ENCODE results near the gene RAB11FIP4.

- TF ChIP-seq, protein P1, sequence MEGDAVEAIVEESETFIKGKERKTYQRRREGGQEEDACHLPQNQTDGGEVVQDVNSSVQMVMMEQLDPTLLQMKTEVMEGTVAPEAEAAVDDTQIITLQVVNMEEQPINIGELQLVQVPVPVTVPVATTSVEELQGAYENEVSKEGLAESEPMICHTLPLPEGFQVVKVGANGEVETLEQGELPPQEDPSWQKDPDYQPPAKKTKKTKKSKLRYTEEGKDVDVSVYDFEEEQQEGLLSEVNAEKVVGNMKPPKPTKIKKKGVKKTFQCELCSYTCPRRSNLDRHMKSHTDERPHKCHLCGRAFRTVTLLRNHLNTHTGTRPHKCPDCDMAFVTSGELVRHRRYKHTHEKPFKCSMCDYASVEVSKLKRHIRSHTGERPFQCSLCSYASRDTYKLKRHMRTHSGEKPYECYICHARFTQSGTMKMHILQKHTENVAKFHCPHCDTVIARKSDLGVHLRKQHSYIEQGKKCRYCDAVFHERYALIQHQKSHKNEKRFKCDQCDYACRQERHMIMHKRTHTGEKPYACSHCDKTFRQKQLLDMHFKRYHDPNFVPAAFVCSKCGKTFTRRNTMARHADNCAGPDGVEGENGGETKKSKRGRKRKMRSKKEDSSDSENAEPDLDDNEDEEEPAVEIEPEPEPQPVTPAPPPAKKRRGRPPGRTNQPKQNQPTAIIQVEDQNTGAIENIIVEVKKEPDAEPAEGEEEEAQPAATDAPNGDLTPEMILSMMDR (IDR thresholded peaks at IDR 0.05) = no peak
- TF ChIP-seq POLR2A (IDR thresholded peaks at IDR 0.05) = no peak
- no peak for TF ChIP-seq EP300 (IDR thresholded peaks at IDR 0.05)
- TF ChIP-seq POLR2AphosphoS5 (IDR thresholded peaks at IDR 0.05) = no peak
Measured at GRCh38 chr17:31522987-31523495, 131.6 kb downstream of the RAB11FIP4 start.

All from suprapubic skin (tissue), 4 donors.